HG03039 (cell line): Measurements from ENCODE around the gene CLCA1.

Experiments used
- ATAC-seq: cut with Tn5 transposase; IDR thresholded peaks from one replicate; pipeline ENCODE4 v1.9.1; 2021; ENCODE audit warnings: mild to moderate bottlenecking, moderate library complexity; ENCODE audit not compliant: unreplicated experiment

CLCA1 gene

DNA sequence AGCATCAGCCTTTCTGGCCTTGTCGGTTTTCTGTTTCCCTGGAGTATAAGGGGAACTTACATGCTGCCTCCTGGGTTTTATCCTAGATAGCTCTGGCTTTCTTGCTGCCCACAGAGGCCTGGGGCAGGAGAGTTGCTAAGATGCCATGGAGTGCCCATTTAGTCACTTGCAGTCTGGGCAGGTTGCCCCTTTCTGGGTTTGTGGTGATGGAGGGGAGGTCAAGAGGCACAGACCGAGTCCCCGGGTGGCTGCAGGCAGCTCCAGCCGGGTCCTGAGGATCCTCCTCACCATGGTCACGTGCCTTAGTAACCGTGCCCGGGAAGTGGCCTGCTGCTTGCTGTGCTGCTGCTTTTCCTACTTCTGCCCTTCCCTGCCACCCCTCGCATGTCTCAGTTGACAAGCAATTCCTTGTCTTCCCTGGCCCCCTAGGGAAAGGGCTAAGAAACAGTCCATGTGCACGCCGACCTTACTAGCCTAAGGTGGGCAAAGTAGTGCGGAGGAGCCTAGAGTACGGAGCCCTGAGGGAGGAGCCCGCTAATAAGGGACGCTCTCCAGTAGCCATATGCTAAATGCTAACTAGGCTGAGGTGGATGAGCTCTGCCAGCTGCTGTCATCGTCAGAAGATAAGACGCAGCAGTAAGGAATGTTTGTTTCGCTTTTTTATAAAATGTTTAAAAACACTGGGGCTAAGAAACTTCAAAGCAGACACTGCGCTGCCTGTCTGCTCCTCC, 34.8 kb downstream of the CLCA1 start:
- no peak for ATAC-seq

DNA sequence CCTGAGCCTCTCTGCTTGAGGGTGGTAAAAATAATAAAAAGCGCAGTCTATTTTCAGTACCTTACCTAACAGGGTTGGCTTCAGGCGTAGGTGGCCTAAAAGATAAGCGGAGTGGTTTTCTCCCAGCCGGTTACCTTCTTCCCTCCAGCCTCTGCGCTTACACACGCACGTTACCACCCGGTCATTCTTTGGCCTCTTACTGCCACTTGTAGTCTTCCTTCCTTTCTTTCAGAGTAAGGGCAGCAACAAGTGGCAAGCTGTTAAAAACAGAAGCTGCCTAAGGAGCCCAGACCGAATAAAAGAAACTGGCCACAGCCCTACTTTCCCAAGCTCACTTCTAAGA, 35.4 kb downstream of the CLCA1 start:
- no peak for ATAC-seq

DNA sequence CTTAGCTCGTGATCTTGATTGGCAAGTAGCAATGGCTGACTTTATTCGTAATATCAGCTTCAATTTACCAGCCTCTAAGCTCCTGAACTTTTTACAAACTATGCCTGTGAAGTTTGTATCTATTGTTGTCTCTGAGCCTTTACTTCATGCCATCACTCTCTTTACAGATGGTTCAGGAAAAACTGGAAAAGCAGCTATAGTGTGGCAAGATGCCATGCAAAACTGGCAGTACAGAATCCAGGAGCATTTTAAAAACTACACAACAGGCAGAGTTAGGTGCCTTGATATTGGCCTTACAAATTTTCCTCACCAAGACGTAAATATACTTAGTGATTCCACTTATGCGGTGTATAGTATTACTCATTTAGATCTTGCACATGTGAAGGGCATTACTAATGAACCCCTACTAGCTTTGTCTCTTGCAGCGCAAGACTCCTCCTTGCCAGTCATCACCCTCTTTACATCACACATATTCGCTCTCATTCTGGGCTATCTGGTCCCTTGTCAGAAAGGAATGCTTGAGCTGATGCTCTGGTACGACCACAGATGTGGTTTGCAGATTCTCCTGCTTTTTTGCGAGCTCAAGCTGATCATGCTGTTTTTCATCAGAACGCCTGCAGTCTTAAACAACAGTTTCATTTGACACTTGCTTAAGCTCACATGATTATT, 36.3 kb downstream of the CLCA1 start:
- no peak for ATAC-seq

DNA sequence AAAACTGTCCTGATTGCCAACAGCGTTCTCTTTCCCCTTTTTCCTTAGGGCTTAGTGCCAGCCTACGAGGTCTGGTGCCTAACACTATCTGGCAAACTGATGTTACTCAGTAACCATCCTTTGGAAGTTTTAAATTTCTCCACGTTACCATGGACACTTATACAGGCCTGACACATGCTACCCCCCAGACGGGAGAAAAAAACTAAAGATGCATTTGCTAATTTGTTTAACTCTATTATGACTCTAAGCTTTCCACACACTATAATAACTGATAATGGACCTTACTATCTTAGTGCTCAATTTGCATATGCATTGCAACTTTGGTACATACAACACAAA, 36.8 kb downstream of the CLCA1 start:
- ATAC-seq, result no peak

DNA sequence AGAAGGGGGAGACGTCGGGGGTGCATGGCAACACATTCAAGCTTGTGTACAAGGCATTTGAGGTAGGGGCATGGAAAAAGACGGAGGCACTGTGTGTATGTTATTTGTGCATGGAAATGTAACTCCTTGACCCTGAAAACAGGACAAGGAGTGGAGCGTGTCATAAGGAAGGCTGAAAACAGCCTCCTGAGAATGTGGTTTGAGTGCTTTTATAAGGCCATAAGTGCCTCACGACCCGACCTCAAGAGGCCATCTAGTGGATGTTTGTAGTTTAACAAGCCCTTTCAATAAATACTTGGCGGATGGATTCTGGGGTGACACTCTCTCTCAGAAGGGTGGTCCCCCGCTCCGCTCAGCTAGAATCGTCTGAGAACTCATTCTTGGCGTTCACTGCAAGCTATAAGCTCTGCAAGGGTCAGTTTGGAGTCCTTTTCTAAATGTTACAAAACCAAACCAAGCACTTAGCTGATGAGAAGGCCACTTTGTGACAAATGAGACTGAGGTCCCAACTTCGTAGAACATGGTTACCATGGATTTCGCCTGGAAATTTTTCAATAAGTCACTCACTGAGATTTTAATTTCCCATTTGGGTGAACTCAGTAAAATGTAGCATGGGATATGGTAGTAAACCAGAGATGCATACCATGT, 39.3 kb downstream of the CLCA1 start:
- no peak for ATAC-seq

DNA sequence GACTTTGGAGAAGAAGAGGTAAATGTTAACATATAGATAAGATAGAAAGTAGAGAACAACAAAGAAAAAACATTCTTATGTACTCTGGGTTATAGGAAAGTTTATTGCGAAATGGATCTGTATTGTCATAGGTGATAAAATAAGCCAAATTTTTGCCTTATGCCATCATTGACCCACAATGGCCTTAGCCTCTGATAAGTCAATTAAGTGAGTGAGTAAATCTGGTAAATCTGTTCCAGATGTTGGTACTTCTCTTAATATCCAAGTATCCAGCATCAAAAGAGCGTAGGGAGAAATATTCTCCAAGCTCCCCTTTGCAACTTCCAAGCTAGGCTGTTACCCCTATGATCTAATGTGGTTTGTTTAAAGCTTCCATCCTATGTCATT, 39.8 kb downstream of the CLCA1 start:
- ATAC-seq, result no peak

DNA sequence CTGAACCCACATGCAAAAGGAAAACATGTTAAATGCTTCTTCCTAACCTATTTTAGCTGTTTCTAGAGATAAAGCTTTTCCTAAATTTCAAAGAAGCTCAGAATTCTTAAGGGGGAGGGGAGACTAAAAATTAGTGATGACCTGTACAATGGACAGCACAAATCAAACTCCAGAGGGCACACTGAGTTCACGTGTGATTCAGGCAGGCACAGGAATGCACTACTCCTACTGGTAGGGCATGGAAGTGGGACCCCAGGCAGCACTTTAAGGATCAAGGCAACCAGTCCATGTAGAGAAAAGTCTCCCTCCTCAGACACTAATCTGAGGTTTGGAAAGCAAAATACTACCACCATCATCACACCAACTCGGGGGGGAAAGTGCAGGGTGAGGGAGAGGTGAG, 46.9 kb downstream of the CLCA1 start:
- ATAC-seq, result no peak

DNA sequence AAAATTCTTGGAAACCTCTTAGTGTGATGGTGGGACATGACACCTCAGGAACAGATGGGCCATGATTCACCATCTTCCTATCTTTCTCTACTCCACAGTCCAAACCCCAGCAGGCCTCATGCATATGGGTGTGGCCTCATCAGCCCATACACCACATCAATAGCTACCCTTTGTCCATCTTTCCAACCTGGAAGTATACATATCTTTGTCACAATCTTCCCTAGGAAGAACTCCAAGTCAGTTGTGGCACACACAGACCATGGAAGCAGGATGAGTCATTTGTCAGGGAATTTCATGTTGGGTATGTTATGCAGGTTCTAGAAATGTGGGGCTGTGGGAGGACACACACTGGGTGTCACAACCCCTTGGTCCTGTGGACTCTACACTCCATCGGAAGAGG, 47.6 kb downstream of the CLCA1 start:
- no peak for ATAC-seq

DNA sequence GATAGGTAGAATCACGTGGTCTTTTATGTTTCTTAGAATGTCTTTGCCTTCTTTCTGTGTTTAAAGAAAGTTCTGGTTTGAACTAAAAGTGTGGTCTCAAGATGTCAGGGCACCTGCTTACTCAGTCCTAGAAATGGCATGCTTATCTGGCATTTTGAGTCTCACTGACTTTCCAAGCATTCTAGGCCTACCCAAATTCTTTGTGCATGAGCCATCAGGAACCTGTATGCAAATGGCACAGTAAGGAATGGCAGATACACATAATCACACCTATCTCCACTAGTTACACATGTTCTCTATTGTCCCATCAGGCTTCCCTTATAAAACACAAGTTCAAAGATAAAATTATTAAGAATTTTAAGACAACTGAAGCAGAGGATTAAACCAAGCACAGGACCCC, 48.6 kb downstream of the CLCA1 start:
- no peak for ATAC-seq

DNA sequence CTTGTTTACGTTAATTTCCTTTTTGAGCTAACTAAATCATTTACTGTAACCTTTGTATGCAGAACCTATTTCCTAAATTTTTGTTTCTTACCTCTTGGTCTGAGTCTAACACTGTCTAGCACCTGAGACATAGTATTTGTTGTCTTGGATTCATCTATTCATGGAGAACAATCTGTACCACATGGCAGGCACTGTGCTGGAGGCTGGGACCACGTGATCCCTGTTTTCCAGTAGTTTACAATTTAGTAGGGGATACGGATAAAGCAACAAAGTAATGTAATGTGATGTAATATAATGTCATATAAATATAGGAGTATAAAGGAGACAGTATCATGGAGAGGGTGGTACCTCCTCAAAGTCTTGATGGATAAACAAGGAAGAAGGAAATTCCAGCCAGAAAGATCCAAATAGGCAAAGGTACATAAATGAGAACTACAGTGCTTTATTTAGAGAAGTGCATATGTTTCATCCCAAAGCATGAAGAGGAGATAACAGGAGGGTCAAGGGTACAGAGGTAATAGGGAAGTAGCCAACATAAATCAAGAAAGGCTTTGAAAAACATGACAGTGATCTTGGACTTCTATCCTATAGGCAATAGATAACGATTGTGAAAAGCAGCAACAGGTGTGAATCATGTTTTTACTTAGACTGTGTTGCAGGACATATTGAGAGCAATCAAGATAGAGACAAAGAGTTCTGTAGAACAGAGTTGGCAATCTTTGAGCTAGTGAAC, 52.2 kb downstream of the CLCA1 start:
- ATAC-seq, result no peak

DNA sequence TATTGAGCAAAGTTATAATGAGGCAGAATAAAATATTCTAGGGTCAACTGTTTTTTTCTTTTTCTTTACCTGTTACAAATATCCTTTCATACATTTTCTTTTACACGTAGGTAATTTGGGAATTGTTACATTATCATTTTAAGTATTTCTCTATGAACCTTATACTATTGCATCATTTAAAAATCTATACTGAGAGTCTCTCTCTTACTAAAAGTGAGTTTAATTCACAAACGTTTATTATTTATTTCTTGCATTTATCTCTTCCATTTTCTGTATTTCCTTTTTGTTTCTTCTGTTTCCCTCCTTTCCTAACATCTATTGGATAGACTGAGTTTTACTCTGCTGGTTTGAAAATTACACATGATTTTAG, 52.8 kb downstream of the CLCA1 start:
- no peak for ATAC-seq

DNA sequence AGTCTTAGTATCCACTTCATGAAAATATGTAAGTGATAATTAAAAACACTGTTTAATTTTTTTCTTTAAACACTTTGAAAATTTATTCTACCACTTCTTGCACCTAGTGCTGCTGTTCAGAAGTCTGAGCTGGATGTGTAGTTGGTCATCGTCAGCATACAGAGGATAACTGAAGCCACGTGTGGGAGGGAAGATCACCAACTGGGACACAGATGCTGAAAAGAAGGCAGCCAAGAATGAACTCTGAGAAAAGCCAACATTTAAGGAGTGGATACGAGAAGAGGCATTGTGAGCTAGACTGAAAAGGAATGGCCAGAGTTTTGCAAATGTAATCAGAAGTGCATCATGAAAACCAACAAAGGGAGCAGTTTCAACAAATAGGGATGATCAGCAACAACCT, 53.5 kb downstream of the CLCA1 start:
- ATAC-seq, result no peak

DNA sequence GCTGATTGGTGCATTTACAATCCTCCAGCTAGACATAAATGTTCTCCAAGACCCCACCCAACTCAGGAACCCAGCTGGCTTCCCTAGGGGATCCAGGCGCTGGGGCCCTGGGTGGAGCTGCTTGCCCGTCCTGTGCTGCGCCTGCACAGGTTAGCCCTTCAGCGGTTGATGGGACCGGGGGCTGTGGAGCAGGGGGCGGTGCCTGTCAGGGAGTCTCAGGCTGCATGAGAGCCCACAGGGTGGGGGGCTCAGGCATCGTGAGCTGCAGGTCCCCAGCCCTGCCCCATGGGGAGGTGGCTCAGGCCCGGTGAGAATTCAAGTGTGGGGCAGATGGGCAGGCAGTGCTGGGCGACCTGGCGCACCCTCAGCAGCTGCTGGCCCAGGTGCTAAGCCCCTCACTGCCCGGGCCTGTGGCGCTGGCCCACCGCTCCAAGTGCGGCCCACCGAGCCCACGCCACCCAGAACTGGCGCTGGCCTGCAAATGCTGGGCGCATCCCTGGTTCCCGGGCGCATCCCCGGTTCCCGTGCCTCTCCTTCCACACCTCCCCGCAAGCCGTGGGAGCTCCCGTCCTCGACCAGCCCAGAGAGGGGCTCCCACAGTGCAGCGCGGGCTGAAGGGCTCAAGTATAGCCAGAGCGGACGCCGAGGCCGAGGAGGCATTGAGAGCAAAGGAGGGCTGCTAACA, 55.1 kb downstream of the CLCA1 start:
- no peak for ATAC-seq

DNA sequence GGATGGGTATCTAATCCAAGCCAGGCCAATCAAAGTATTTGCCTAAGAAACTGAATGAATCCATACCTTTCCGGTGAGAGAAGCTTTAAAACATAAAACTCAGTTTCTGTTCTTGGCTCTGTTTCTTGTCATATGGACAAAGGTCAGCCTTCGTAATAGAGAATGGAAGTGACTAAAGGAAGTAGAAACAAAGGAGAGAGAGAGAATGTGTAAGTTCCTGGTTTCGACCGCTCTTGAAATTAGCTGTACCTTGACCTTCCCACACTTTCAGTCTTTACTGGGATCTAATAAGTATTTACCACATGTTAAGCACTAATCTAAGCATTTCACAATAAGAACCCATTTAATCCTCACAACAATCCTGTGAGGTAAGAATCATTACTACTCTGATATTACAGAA, 58.6 kb downstream of the CLCA1 start:
- no peak for ATAC-seq

DNA sequence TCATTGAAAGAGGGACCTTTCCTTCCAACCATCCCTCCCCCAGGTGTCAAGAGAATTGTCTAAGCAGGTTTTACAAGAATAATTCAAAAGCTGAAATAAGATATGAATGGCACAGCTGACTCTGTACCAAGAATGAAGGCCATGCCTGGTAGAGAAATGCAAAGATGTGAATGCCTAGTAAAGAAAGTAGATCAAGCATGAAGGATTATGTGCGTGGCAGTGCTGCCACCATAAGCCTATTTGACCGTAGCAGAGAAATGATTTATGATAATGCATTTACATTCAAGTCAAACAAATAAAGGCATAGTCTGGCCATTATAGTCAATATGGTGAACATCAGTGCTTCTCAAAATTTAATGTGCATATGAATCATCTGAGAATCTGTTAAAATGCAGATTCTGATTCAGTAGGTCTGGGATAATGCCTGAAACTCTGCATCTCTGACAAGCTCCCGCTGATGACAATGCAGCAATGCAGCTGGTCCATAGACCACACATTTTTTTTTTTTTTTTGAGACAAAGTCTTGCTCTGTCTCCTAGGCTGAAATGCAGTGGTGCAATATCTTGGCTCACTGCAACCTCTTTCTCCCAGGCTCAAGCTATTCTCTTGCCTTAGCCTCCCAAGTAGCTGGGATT, 61.6 kb downstream of the CLCA1 start:
- no peak for ATAC-seq

DNA sequence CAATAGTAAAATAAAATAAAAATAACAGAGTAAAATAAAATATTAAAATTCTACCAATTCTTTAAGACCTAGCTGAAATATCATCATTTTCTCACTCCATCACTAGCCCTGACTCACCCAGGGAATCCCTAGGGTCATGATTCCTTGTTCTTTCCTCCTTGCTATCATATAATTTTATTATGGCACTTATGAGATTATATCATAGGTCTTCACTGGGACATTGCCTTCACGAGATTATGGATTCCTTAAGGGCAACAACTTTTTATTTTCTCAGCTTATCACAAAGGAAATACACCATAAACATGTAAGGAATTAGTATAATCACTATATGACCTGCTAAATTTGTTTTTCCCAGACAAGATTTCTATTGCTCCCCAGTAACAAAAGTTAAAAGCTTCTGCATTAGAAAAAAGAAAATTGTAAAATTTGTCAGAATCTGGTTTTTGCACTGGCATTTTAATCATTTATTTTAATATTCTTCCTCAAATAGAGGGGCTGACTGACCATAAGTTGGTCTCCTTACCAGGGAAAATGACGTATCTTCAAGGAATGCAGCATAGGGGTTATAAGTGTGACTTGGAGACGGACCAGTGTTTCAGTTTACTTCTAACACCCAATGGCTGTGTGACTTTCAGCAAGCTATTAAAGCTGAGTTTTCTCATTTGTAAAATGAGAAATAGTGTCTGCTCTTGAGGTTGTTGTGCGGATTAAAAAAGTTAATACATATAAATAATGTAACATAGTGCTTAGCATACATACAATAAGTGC, 69.4 kb downstream of the CLCA1 start:
- ATAC-seq, result no peak

DNA sequence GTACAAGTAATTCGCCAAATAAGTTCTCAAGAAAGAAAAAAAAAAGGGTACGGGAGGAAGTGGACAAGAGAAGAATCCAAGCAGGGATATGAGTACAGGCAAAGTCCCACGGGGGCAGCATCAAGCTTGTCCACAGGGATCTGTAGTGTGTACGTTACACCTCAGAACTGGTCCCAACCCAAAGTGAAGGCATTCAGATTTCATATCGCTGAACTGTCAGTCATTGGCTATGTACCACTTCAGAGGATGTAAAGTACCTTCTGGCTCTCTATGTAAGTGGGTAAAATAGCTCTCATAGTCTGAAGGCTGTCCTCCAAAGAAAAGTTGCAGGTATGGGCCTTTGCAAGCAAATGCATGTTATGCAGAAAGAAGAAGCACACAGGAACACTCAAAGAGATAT, 70.0 kb downstream of the CLCA1 start:
- ATAC-seq, result no peak

DNA sequence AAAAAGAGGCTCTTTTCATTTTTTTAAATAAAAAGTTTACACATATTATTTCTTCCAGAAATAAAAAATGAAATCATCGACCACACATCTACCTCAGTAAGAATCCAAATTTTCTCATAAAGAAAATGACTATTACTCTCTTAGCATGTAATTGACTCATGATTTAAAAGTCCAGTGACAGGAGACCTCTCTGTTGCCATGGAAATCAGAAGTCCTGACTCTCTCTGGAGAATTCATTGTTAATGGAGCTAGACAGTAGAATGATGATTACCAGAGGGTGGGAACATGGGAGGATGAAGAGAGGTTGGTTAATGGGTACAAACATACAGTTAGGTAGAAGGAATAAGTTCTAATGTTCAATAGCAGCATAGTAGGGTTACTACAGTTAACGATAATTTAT, 73.1 kb downstream of the CLCA1 start:
- ATAC-seq, result no peak

DNA sequence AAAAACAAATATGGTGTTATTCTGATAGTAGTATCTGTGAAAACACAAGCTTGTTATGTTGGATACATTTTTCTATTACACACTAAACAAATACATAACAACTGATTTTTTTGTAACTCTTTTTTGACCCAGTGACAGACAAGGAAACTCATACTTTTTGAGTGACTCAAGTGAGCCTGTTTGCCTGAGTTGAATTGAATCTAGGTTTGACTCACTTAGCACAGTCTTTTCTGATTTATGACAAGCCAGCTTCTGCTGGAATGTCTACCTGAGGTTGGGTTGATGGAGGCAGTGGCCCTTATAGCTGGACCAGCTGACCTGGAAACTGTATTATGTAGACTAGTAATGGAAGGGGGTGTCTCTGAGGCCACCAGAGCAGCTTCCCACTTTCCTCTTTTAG, 73.9 kb downstream of the CLCA1 start:
- ATAC-seq, result no peak

DNA sequence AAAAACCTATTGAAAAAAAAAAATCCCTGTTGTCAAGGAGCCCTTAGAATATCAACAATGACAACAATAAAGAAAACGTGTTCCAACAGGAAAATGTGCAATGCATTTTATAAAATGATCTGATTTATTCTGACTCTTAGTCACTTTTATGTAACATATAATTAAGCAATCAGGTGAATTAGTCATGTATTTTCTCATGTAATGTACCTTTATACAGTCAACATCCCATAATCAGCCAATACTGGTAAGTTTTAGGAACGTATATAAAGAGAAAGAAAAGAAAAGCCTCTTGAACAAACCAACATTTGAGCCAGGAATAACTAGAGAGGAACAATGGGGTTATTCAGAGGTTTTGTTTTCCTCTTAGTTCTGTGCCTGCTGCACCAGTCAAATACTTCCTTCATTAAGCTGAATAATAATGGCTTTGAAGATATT, 78.1 kb downstream of the CLCA1 start, which contains the start of gene CLCA4:
Gene CLCA4 (plus strand): TSS at position 292 of the 435 bp plus-strand sequence. CDS start 42 bp downstream, at position 334.
- no peak for ATAC-seq
